NCI-H2029 (cell line): ENCODE results near the gene RPAP3.
"Not testable (repeated sequence)": the region's sequence is repeated elsewhere in the genome, so short reads cannot be mapped to it uniquely, and the experiment has no call there.

ENCODE experiments used
- DNase-seq: peaks from one replicate; lab custom pipeline; 2025; lab: John Stamatoyannopoulos, UW

The RPAP3 gene

GRCh38 chr12:47679785-47680184 lies 26.0 kb downstream of the RPAP3 start:
- no peak for DNase-seq

- no peak for DNase-seq
Measured at GRCh38 chr12:47672068-47672467, 33.8 kb downstream of the RPAP3 start.

- not testable (repeated sequence) for DNase-seq
Measured at GRCh38 chr12:47667935-47668334, 37.9 kb downstream of the RPAP3 start.

- peak; percentile 67 for DNase-seq
Measured at GRCh38 chr12:47652521-47653234, 53.2 kb downstream of the RPAP3 start.

- DNase-seq: peak; percentile 72
Measured at GRCh38 chr12:47651368-47652254, 54.2 kb downstream of the RPAP3 start.

- no peak for DNase-seq
Measured at GRCh38 chr12:47650469-47650868, 55.4 kb downstream of the RPAP3 start.

- no peak for DNase-seq
Measured at GRCh38 chr12:47649381-47649780, 56.4 kb downstream of the RPAP3 start.

GRCh38 chr12:47648056-47648579 lies 57.7 kb downstream of the RPAP3 start:
- no peak for DNase-seq

- DNase-seq: not testable (repeated sequence)
Measured at GRCh38 chr12:47642310-47642709, 63.5 kb downstream of the RPAP3 start.

- DNase-seq: peak; percentile 37
Measured at GRCh38 chr12:47636908-47637780, 68.7 kb downstream of the RPAP3 start.

- DNase-seq: not testable (repeated sequence)
Measured at GRCh38 chr12:47635770-47636169, 70.1 kb downstream of the RPAP3 start.

- DNase-seq: no peak
Measured at GRCh38 chr12:47634127-47634526, 71.7 kb downstream of the RPAP3 start.

- DNase-seq: no peak
Measured at GRCh38 chr12:47621960-47622359, 83.9 kb downstream of the RPAP3 start.

- DNase-seq: no peak
Measured at GRCh38 chr12:47617476-47617875, 88.4 kb downstream of the RPAP3 start.

- no peak for DNase-seq
Measured at GRCh38 chr12:47616440-47616839, 89.4 kb downstream of the RPAP3 start.

GRCh38 chr12:47615711-47616110 lies 90.1 kb downstream of the RPAP3 start:
- DNase-seq: no peak

GRCh38 chr12:47614521-47614920 lies 91.3 kb downstream of the RPAP3 start:
- DNase-seq: no peak

- no peak for DNase-seq
Measured at GRCh38 chr12:47612953-47613352, 92.9 kb downstream of the RPAP3 start.

GRCh38 chr12:47611906-47612305 lies 93.9 kb downstream of the RPAP3 start:
- no peak for DNase-seq
